HG02938 (cell line): ENCODE data around the gene SUCNR1.
"Not testable (repeated sequence)": the region's sequence is repeated elsewhere in the genome, so short reads cannot be mapped to it uniquely, and the experiment has no call there.

Source experiments
- ATAC-seq: cut with Tn5 transposase; IDR thresholded peaks from one replicate; pipeline ENCODE4 v1.9.1; 2021; ENCODE audit warnings: mild to moderate bottlenecking, moderate library complexity; ENCODE audit not compliant: unreplicated experiment

SUCNR1 gene

GRCh38 chr3:151871639-151872468 is 1.6 kb upstream of the SUCNR1 start:
- ATAC-seq: peak; percentile 60

- ATAC-seq: not testable (repeated sequence)
Measured at GRCh38 chr3:151874079-151874478, 636 bp downstream of the SUCNR1 start.

GRCh38 chr3:151875759-151876158 is 2.3 kb downstream of the SUCNR1 start:
- peak; percentile 89 for ATAC-seq

- ATAC-seq: no peak
Measured at GRCh38 chr3:151877269-151877668, 3.8 kb downstream of the SUCNR1 start.

- no peak for ATAC-seq
Measured at GRCh38 chr3:151878465-151878864, 5.0 kb downstream of the SUCNR1 start.

- no peak for ATAC-seq
Measured at GRCh38 chr3:151879037-151879436, 5.6 kb downstream of the SUCNR1 start.

- ATAC-seq: no peak
Measured at GRCh38 chr3:151879679-151880415, 6.4 kb downstream of the SUCNR1 start.

- no peak for ATAC-seq
Measured at GRCh38 chr3:151880416-151880690, 6.9 kb downstream of the SUCNR1 start.

- ATAC-seq: no peak
Measured at GRCh38 chr3:151881137-151881536, 7.7 kb downstream of the SUCNR1 start.

GRCh38 chr3:151885397-151885796 is 12.0 kb downstream of the SUCNR1 start:
- ATAC-seq: not testable (repeated sequence)

GRCh38 chr3:151887450-151888211 is 14.2 kb downstream of the SUCNR1 start:
- not testable (repeated sequence) for ATAC-seq

- peak; percentile 89 for ATAC-seq
Measured at GRCh38 chr3:151890721-151891141, 17.3 kb downstream of the SUCNR1 start.

- no peak for ATAC-seq
Measured at GRCh38 chr3:151891721-151892120, 18.3 kb downstream of the SUCNR1 start.

GRCh38 chr3:151894219-151894618 is 20.8 kb downstream of the SUCNR1 start:
- no peak for ATAC-seq

- no peak for ATAC-seq
Measured at GRCh38 chr3:151895478-151896241, 22.2 kb downstream of the SUCNR1 start.

GRCh38 chr3:151896246-151897012 is 23.0 kb downstream of the SUCNR1 start:
- no peak for ATAC-seq

GRCh38 chr3:151898121-151898520 is 24.7 kb downstream of the SUCNR1 start:
- ATAC-seq: not testable (repeated sequence)

GRCh38 chr3:151898564-151899261 is 25.3 kb downstream of the SUCNR1 start:
- ATAC-seq: not testable (repeated sequence)

GRCh38 chr3:151899996-151900395 is 26.6 kb downstream of the SUCNR1 start:
- no peak for ATAC-seq
